ENCODE results near the gene DMP1. TPM values are rescaled to one million over a fixed set of nuclear protein-coding genes. Genes with fewer than 3 reads are reported as not detected.
A peak's percentile ranks its signal among the peaks of the same experiment; 100 is the strongest.
"Not testable (repeated sequence)": the region's sequence is repeated elsewhere in the genome, so short reads cannot be mapped to it uniquely, and the experiment has no call there.

DMP1 gene
- total RNA-seq, 1 donor from 2014 or later = not detected

- Histone ChIP-seq H3K27ac (peak overlapping the region; percentile 5), H3K4me1 (no peaks in the 10 kb centered on the region), H3K4me3 (no peak overlapping the region), H3K9me3 (no peaks in the 10 kb centered on the region), H3K36me3 (no peaks in the 10 kb centered on the region), H3K27me3 (no peaks in the 10 kb centered on the region)
- DNase-seq (ENCODE audit: extremely low spot score in 2 of 2) = no peak
- intact Hi-C loops (cut with DNase I) = loop anchor here (10.0 kb wide), 1 partner anchor 165 kb away; no protein-coding TSS in a partner anchor
- TF ChIP-seq POLR2AphosphoS5 (IDR thresholded peaks at IDR 0.05; ENCODE audit: insufficient read depth in 1 of 2, low read depth in 1 of 2) = no peak
- TF ChIP-seq POLR2A (IDR thresholded peaks at IDR 0.05) = no peak
- TF ChIP-seq, protein P1, sequence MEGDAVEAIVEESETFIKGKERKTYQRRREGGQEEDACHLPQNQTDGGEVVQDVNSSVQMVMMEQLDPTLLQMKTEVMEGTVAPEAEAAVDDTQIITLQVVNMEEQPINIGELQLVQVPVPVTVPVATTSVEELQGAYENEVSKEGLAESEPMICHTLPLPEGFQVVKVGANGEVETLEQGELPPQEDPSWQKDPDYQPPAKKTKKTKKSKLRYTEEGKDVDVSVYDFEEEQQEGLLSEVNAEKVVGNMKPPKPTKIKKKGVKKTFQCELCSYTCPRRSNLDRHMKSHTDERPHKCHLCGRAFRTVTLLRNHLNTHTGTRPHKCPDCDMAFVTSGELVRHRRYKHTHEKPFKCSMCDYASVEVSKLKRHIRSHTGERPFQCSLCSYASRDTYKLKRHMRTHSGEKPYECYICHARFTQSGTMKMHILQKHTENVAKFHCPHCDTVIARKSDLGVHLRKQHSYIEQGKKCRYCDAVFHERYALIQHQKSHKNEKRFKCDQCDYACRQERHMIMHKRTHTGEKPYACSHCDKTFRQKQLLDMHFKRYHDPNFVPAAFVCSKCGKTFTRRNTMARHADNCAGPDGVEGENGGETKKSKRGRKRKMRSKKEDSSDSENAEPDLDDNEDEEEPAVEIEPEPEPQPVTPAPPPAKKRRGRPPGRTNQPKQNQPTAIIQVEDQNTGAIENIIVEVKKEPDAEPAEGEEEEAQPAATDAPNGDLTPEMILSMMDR (IDR thresholded peaks at IDR 0.05) = peak; percentile 59 to 82 (median 73)
These were observed 29.5 kb downstream of the DMP1 start for GRCh38 chr4:87679449-87680169.

DNA sequence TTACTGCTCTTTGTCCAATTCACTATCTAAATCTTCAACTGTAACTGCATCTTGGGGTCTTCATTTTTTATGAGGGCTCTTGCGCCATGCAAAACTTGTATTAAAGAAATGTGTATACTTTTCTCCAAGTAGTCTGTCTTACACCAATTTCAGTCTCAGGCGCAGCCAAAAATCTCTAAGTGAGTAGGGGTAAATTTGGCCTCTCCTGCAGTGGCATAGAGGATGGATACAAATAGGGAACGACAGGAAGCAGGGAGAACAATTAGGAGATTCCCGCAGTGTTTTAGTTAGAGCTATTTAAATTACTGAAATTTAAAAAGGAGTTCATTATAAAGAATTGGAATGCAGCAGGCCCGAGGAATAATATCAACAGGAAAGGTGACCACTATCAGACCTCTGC is 30.2 kb downstream of the DMP1 start:
- Histone ChIP-seq H3K9me3 (no peaks in the 10 kb centered on the region), H3K27ac (peak overlapping the region; percentile 5), H3K4me3 (no peak overlapping the region), H3K27me3 (no peaks in the 10 kb centered on the region), H3K36me3 (no peaks in the 10 kb centered on the region), H3K4me1 (no peaks in the 10 kb centered on the region)
- no peak for DNase-seq (ENCODE audit: extremely low spot score in 2 of 2)
- intact Hi-C loops (cut with DNase I) = no loop called here
- TF ChIP-seq POLR2AphosphoS5 (IDR thresholded peaks at IDR 0.05; ENCODE audit: insufficient read depth in 1 of 2, low read depth in 1 of 2) (no peak), POLR2A (IDR thresholded peaks at IDR 0.05) (no peak)
- TF ChIP-seq, protein P1 (IDR thresholded peaks at IDR 0.05) = no peak

- H3K4me3 ChIP-seq = no peak overlapping the region
- intact Hi-C loops (cut with DNase I) = no loop called here
- no peaks in the 10 kb centered on the region for H3K27me3 ChIP-seq
- no peak overlapping the region for H3K27ac ChIP-seq
- H3K4me1 ChIP-seq = no peaks in the 10 kb centered on the region
- peaks cover 10% of the 10 kb centered on the region for H3K9me3 ChIP-seq
- TF ChIP-seq, protein P1 (IDR thresholded peaks at IDR 0.05) = no peak
- TF ChIP-seq POLR2A (IDR thresholded peaks at IDR 0.05) = no peak
- TF ChIP-seq POLR2AphosphoS5 (IDR thresholded peaks at IDR 0.05; ENCODE audit: insufficient read depth in 1 of 2, low read depth in 1 of 2) = no peak
- no peak for DNase-seq (ENCODE audit: extremely low spot score in 2 of 2)
- H3K36me3 ChIP-seq = no peaks in the 10 kb centered on the region
These were observed 38.2 kb downstream of the DMP1 start for GRCh38 chr4:87688316-87688715.

- DNase-seq (ENCODE audit: extremely low spot score in 2 of 2); H3K27me3 ChIP-seq; H3K4me3 ChIP-seq; intact Hi-C loops (cut with DNase I); H3K36me3 ChIP-seq; H3K4me1 ChIP-seq; H3K27ac ChIP-seq: not testable (repeated sequence)
- H3K9me3 ChIP-seq = peaks cover 10% of the 10 kb centered on the region
These were observed 40.9 kb downstream of the DMP1 start for GRCh38 chr4:87690947-87691346.

- peaks cover 10% of the 10 kb centered on the region for H3K9me3 ChIP-seq
- intact Hi-C loops (cut with DNase I); H3K36me3 ChIP-seq; H3K4me3 ChIP-seq; H3K27ac ChIP-seq; H3K27me3 ChIP-seq; DNase-seq (ENCODE audit: extremely low spot score in 2 of 2); H3K4me1 ChIP-seq: not testable (repeated sequence)
These were observed 42.0 kb downstream of the DMP1 start for GRCh38 chr4:87692060-87692459.

GRCh38 chr4:87697272-87697671 is 47.2 kb downstream of the DMP1 start:
- DNase-seq (ENCODE audit: extremely low spot score in 2 of 2) = no peak
- intact Hi-C loops (cut with DNase I) = no loop called here
- TF ChIP-seq, protein P1 (IDR thresholded peaks at IDR 0.05) = no peak
- TF ChIP-seq POLR2AphosphoS5 (IDR thresholded peaks at IDR 0.05; ENCODE audit: insufficient read depth in 1 of 2, low read depth in 1 of 2) (no peak), POLR2A (IDR thresholded peaks at IDR 0.05) (no peak)

More at GRCh38 chr4:87697272-87697671, 47.2 kb downstream of the DMP1 start:
- Histone ChIP-seq H3K4me1 (no peaks in the 10 kb centered on the region), H3K27me3 (no peaks in the 10 kb centered on the region), H3K36me3 (no peaks in the 10 kb centered on the region), H3K9me3 (peaks cover 5% of the 10 kb centered on the region), H3K4me3 (no peak overlapping the region), H3K27ac (no peak overlapping the region)

Measured in vagina (tissue), 2 donors.